GM12872 (cell line): Measurements from ENCODE around the gene KLHL11.

Source experiments
- CTCF ChIP-seq: IDR thresholded peaks from 3 replicates; pipeline ENCODE4 v1.5.1; 2011; ENCODE audit warnings: low read depth, mild to moderate bottlenecking, low read length, moderate library complexity; ENCODE audit not compliant: insufficient read depth

KLHL11 gene

DNA sequence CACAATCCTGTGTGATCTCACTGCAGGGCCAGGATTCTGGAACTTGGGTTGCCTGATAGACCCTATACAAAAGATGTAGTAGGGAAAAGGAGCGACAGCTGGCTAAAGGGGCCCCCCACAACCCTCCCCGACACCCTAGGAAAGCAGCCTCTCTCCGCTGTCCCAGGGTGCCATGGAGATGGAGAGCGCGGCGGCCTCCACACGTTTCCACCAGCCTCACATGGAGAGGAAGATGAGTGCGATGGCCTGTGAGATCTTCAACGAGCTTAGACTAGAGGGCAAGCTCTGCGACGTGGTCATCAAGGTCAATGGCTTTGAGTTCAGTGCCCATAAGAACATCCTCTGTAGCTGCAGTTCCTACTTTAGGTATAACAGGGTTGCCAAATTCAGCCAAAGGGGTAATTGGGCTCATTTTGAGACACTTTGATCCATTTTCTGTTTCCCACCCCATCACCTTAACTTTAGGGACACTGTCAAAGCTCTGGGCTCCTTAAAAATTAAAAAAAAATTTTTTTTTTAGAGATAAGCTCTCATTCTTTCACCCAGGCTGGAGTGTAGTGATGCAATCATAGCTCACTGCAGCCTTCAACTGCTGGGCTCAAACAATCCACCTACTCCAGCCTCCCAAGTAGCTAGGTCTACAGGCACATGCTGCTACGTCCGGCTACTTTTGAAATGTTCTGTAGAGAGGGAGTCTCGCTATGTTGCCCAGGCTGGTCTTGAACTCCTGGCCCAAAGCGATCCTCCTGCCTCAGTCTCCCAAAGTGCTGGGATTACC lies 27.3 kb downstream of the KLHL11 start, which contains the start of gene KLHL10:
TSS of gene KLHL10 (plus strand) at position 65 of the 778 bp plus-strand sequence. CDS start at position 173, 108 bp downstream.
- TF ChIP-seq CTCF: no peak

DNA sequence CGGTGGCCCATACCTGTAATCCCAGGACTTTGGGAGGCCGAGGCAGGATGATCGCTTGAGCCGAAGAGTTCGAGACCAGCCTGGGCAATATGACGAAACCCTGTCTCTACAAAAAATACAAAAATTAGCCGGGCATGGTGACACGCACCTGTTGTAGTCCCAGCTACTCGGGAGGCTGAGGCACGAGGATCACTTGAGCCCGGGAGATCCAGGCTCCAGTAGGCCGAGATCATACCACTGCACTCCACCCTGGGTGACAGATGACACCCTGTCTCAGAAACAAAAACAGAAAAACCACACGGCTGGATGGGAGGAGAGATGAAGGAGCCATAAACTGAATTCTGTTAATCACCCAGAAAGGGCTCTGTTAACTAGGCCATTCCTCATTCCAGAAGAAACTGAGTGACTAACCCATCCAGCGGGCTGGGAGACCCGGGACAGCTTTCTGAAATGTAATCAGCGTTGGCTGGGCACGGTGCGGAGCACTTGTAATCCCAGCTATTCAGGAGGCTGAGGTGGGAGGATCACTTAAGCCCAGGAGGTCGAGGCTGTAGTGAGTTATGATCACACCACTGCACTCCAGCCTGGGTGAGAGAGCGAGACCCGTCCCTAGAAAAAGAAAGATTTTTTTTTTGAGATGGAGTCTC lies 28.6 kb downstream of the KLHL11 start:
- no peak for TF ChIP-seq CTCF

GRCh38 chr17:41835800-41836549 lies 29.2 kb downstream of the KLHL11 start, which contains the start of gene NT5C3B:
NT5C3B (minus strand) TSS chr17:41836232; CDS start chr17:41836193, 39 bp downstream.
- TF ChIP-seq CTCF: no peak

- TF ChIP-seq CTCF: no peak
Observed at GRCh38 chr17:41835214-41835799, 29.9 kb downstream of the KLHL11 start.

GRCh38 chr17:41825175-41825845 lies 39.9 kb downstream of the KLHL11 start:
- no peak for TF ChIP-seq CTCF

DNA sequence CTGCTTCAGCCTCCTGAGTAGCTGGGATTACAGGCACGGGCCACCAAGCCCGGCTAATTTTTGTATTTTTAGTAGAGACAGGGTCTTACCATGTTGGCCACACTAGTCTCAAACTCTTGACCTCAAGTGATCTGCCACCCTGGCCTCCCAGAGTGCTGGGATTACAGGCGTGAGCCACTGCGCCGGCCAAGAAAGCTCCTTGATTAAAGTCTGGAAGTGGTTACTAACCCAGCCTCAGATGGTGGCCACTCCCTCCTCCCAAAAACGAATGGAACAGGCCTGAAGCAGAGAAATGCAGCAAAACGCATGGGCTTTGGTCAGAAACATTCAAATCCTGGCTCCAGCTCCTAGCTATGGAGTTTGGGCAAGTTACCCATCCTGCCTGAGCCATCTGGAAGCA lies 41.1 kb downstream of the KLHL11 start:
- no peak for TF ChIP-seq CTCF
